HepG2 (cell line): ENCODE data around the gene TP53I3. TPM values are rescaled to one million over a fixed set of nuclear protein-coding genes. Genes with fewer than 3 reads are reported as not detected.

Experiments
- ATAC-seq: fragments of 200-7000 bp; cut with Tn5 transposase; 3 replicates; pipeline ENCODE4 v1.9.1; 2020; ENCODE audit warnings: mild to moderate bottlenecking, moderate library complexity
- BruUV-seq: library from RNA; stranded (reverse); fragments of 400-500 nt; replicated peaks from 2 replicates; lab custom pipeline; 2021; lab: Mats Ljungman, UMichigan
- CTCF ChIA-PET: fragments of 300-600 bp; formaldehyde crosslinking; extraction: SDS; loops from one replicate; lab custom pipeline; 2021; ENCODE audit warnings: low total read pairs, inconsistent platforms, low intra/inter-chr PET ratio; lab: Yijun Ruan, JAX
- POLR2A ChIA-PET: fragments of 350-600 bp; sonication (Branson Sonifier 250); formaldehyde crosslinking; loops from one replicate; lab custom pipeline; 2020; ENCODE audit warnings: antibody characterized with exemption, inconsistent platforms; lab: Yijun Ruan, JAX
- DNase-seq: peaks from one replicate; pipeline ENCODE4 v3.0.0-alpha.2; 2015; ENCODE audit warnings: low spot score
- FAIRE-seq: peaks from 3 replicates; lab custom pipeline; 2011; peaks lifted over from hg19 to GRCh38; lab: Jason Lieb, UNC
- H2AFZ ChIP-seq: one replicate; pipeline ENCODE4 v1.6.1; 2011; ENCODE audit warnings: low read length, inconsistent platforms
- H3K27ac ChIP-seq: fragments of 300-600 bp; 3 replicates; pipeline ENCODE4 v1.8.0; 2011; ENCODE audit warnings: mixed run types, mild to moderate bottlenecking, mixed read lengths, low read length, inconsistent platforms; ENCODE audit not compliant: insufficient read depth; ENCODE audit errors: extremely low read length
- H3K27me3 ChIP-seq, 2 experiments: fragments of 200-600 bp in 1 of 2; 2 replicates in 1 of 2; 3 replicates in 1 of 2; pipeline versions ENCODE4 v1.6.0 to v1.8.0; 2011; ENCODE audit warnings: low read length in 2 of 2, mild to moderate bottlenecking in 2 of 2, moderate library complexity in 2 of 2, inconsistent platforms in 1 of 2; ENCODE audit not compliant: insufficient read depth in 2 of 2, control insufficient read depth in 1 of 2
- H3K36me3 ChIP-seq, 2 experiments: fragments of 200-600 bp in 1 of 2; replicated peaks in 1 of 2; 2 replicates in 1 of 2; 3 replicates in 1 of 2; pipeline versions ENCODE4 v1.5.1 to v1.8.0; 2011; ENCODE audit warnings: low read length in 2 of 2, inconsistent platforms in 1 of 2; ENCODE audit not compliant: insufficient read depth in 2 of 2, control insufficient read depth in 1 of 2
- H3K4me1 ChIP-seq: 2 replicates; pipeline ENCODE4 v1.5.1; 2012; ENCODE audit warnings: low read length, inconsistent platforms; ENCODE audit not compliant: insufficient read depth
- H3K4me2 ChIP-seq: 2 replicates; pipeline ENCODE4 v1.6.0; 2011; ENCODE audit warnings: low read depth, low read length, inconsistent platforms
- H3K4me3 ChIP-seq, 3 experiments: fragments of 200-600 bp in 1 of 3; sonication (generic), shearing (Covaris generic) in 1 of 3; replicated peaks in 1 of 3; 2 replicates each; pipeline ENCODE4 v1.5.1; 2011 to 2016; ENCODE audit warnings: low read length in 3 of 3, inconsistent platforms in 2 of 3, low read depth in 2 of 3, mild to moderate bottlenecking in 2 of 3, control low read depth in 1 of 3, mixed read lengths in 1 of 3; ENCODE audit not compliant: insufficient read depth in 1 of 3
- H3K79me2 ChIP-seq: one replicate; pipeline ENCODE4 v1.6.1; 2011; ENCODE audit warnings: low read length, inconsistent platforms; ENCODE audit not compliant: insufficient read depth
- H3K9ac ChIP-seq: 2 replicates; pipeline ENCODE4 v1.6.0; 2011; ENCODE audit warnings: mild to moderate bottlenecking, low read depth, low read length, inconsistent platforms; ENCODE audit not compliant: insufficient read depth
- H3K9me3 ChIP-seq: 2 replicates; pipeline ENCODE4 v1.5.1; 2012; ENCODE audit warnings: mild to moderate bottlenecking, low read length
- H4K20me1 ChIP-seq: 2 replicates; pipeline ENCODE4 v1.6.0; 2011; ENCODE audit warnings: inconsistent platforms, mild to moderate bottlenecking, low read length, moderate library complexity; ENCODE audit not compliant: insufficient read depth
- KLF15 ChIP-seq: sonication (generic); formaldehyde crosslinking; IDR thresholded peaks from 2 replicates; pipeline ENCODE4 v1.8.1; 2023; ENCODE audit warnings: borderline replicate concordance, mild to moderate bottlenecking, inconsistent platforms, missing genetic modification reagents, mixed read lengths
- KLF16 ChIP-seq, 2 experiments: sonication (generic) in 1 of 2; formaldehyde crosslinking in 1 of 2; IDR thresholded peaks; 2 replicates each; pipeline versions ENCODE4 v1.6.1 to v1.8.0; 2016 to 2023; ENCODE audit warnings: missing genetic modification reagents in 2 of 2, missing compliant biosample characterization in 1 of 2
- NFYB ChIP-seq: sonication (generic); formaldehyde crosslinking; IDR thresholded peaks from 2 replicates; pipeline ENCODE4 v1.4.0; 2020; ENCODE audit warnings: missing genetic modification reagents
- NRL ChIP-seq: sonication (generic); formaldehyde crosslinking; IDR thresholded peaks from 2 replicates; pipeline ENCODE4 v1.5.0; 2020; ENCODE audit warnings: missing genetic modification reagents, mild to moderate bottlenecking, moderate library complexity, borderline replicate concordance
- ZBTB38 ChIP-seq: sonication (generic); formaldehyde crosslinking; IDR thresholded peaks from 2 replicates; pipeline ENCODE4 v1.5.1; 2020; ENCODE audit warnings: mild to moderate bottlenecking, missing genetic modification reagents
- ZMYM3 ChIP-seq: sonication (generic); formaldehyde crosslinking; IDR thresholded peaks from 2 replicates; pipeline ENCODE4 v1.5.1; 2020; ENCODE audit warnings: mild to moderate bottlenecking, missing genetic modification reagents
- ZNF142 ChIP-seq: sonication (generic); formaldehyde crosslinking; IDR thresholded peaks from 2 replicates; pipeline ENCODE4 v1.4.0; 2020; ENCODE audit warnings: missing genetic modification reagents
- ZNF337 ChIP-seq: sonication (generic); formaldehyde crosslinking; IDR thresholded peaks from 2 replicates; pipeline ENCODE4 v1.5.1; 2020; ENCODE audit warnings: missing genetic modification reagents, low read depth, mild to moderate bottlenecking, borderline replicate concordance
- ZNF598 ChIP-seq: sonication (generic); formaldehyde crosslinking; IDR thresholded peaks from 2 replicates; pipeline ENCODE4 v1.5.1; 2020; ENCODE audit warnings: mild to moderate bottlenecking, missing genetic modification reagents, borderline replicate concordance
- ZNF883 ChIP-seq: sonication (generic); formaldehyde crosslinking; IDR thresholded peaks from 2 replicates; pipeline ENCODE4 v1.5.1; 2020; ENCODE audit warnings: mild to moderate bottlenecking, missing genetic modification reagents; ENCODE audit errors: not compliant biosample characterization
- WGBS: methylation state at CpG from one replicate; pipeline ENCODE4 v1.1.6; 2017; ENCODE audit warnings: low lambda C conversion rate; 5-methylcytosine and 5-hydroxymethylcytosine counted together
- in situ Hi-C: cut with HindIII; loops from 2 replicates; pipeline ENCODE4 v1.10.0; 2017; ENCODE audit warnings: low pct_unique_long_range_greater_than_20kb; ENCODE audit not compliant: extremely low pct_ligation_motif_present
- intact Hi-C: fragments of 100-400 bp; cut with micrococcal nuclease; formaldehyde crosslinking; loops from one replicate; pipeline ENCODE4 v1.10.0; 2022; ENCODE audit not compliant: unreplicated experiment
- polyA plus RNA-seq, 8 experiments: library from polyadenylated mRNA; depleted of rRNA in 3 of 8; stranded (reverse) in 7 of 8; unstranded in 1 of 8; fragments of >200 nt; fragmentation: Illumina TruSeq in 4 of 8; extraction: Trizol in 4 of 8; gene quantifications; 2 replicates each; pipeline versions ENCODE4 v1.2.1 to v1.2.3, GENCODE V29; 2011 to 2016; ENCODE audit warnings: low read depth in 4 of 8, missing spikeins in 1 of 8, mixed read lengths in 1 of 8; ENCODE audit not compliant: insufficient read depth in 1 of 8
- total RNA-seq, 5 experiments: library from RNA; depleted of rRNA; stranded (reverse); fragments of >200 nt; fragmentation: Illumina TruSeq; extraction: Trizol; gene quantifications; 2 replicates each; pipeline ENCODE4 v1.2.3, GENCODE V29; 2016; ENCODE audit warnings: low read depth in 1 of 5
- TF ChIP-seq, protein P1 (sequence below): sonication (generic); formaldehyde crosslinking; IDR thresholded peaks from 2 replicates; pipeline ENCODE4 v1.8.0; 2022; ENCODE audit warnings: mild to moderate bottlenecking, missing genetic modification reagents; ENCODE audit not compliant: insufficient replicate concordance
- TF ChIP-seq, protein P2 (sequence below): sonication (generic); formaldehyde crosslinking; conservative IDR thresholded peaks from 2 replicates; pipeline ENCODE4 v1.4.0; 2020; ENCODE audit warnings: missing genetic modification reagents

TP53I3 gene
- total and polyA plus RNA-seq, 2 of the 13 experiments (the other 11 are each of a cell fraction or from before 2014, with no cell fraction given), result 25.0 to 44.1 TPM

DNA sequence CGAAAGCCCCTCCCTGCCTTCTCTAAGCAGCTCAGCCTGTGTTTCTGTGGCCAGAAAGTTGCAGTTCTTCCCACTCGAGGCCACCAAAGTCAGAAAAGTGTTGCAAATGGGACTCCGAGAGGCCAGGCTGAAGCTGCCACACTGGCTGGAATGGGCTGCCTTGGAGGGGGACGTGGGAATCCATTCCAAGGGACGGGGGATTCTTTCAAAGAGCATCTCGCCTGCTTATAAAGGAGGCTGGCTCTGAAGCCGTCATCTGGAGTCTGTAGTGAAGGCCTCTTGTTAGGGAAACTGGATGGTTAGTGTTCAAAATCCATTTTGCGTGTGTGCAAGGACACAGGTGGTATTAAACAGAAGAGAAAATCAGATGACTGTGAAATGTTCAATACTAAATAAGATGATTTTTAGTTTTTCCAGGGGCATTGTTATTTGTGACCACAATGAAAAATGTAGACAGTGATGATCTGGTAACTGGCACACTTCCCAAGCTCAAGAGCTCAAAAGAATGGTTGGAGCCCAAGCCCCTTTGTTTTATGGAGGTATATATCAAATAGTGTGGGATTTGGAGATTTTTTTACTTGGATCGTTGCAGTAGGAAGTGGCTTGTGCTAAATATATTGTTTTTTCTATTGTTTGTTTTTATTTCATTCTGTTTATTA is 39.4 kb upstream of the TP53I3 start:
- Histone ChIP-seq H4K20me1 (no peaks in the 10 kb centered on the region), H3K79me2 (no peaks in the 10 kb centered on the region), H3K27ac (peak overlapping the region; percentile 63), H3K27me3 (no peaks in the 10 kb centered on the region; a peak in 1 of 5 replicates), H3K36me3 (no peaks in the 10 kb centered on the region), H3K4me2 (peak overlapping the region; percentile 99), H2AFZ (peak overlapping the region; percentile 64), H3K9me3 (no peaks in the 10 kb centered on the region), H3K9ac (peak overlapping the region; percentile 74), H3K4me1 (peaks cover 17% of the 10 kb centered on the region), H3K4me3 (peak overlapping the region; percentile 54 to 85 (median 68))
- 30% methylated on average over 9 of the region's 9 CpGs for WGBS
- ChIA-PET CTCF (interaction anchor here (1.2 to 1.7 kb wide), 2 partner anchors 40 kb away, joined by 4 to 7 read pairs; no protein-coding TSS in a partner anchor), POLR2A (interaction anchor here (0.7 to 3.9 kb wide), 6 partner anchors 15 to 197 kb away, joined by 3 to 36 read pairs (median 5); partner anchors contain the start of genes ATAD2B, SF3B6, TP53I3 and WDCP)
- intact Hi-C loops (loop anchor here (1.0 kb wide), 1 partner anchor 40 kb away; the partner anchor contains the start of gene TP53I3), in situ Hi-C loops (no loop called here)
- no TSS peak for BruUV-seq
- FAIRE-seq (no peak), ATAC-seq (peak; percentile 16; the same call in 2 of the 3 replicates), DNase-seq (no peak)
- TF ChIP-seq ZBTB38 (CRISPR knock-in tag), result 0 out of 2 replicates have a peak, but pooled peaks have one; percentile 12
- TF ChIP-seq NRL (CRISPR knock-in tag), result peak; percentile 64; the same call in 1 of the 2 replicates
- TF ChIP-seq, protein P1, sequence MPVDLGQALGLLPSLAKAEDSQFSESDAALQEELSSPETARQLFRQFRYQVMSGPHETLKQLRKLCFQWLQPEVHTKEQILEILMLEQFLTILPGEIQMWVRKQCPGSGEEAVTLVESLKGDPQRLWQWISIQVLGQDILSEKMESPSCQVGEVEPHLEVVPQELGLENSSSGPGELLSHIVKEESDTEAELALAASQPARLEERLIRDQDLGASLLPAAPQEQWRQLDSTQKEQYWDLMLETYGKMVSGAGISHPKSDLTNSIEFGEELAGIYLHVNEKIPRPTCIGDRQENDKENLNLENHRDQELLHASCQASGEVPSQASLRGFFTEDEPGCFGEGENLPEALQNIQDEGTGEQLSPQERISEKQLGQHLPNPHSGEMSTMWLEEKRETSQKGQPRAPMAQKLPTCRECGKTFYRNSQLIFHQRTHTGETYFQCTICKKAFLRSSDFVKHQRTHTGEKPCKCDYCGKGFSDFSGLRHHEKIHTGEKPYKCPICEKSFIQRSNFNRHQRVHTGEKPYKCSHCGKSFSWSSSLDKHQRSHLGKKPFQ (CRISPR knock-in tag), result peak; percentile 39
- peak; percentile 97 for TF ChIP-seq ZNF598 (CRISPR knock-in tag)
- TF ChIP-seq ZNF883 (CRISPR knock-in tag), result peak; percentile 20
- TF ChIP-seq ZNF337 (CRISPR knock-in tag), result 0 out of 2 replicates have a peak, but pooled peaks have one; percentile 17
- TF ChIP-seq ZNF142, result no peak
- peak; percentile 23; the same call in 1 of the 2 replicates for TF ChIP-seq ZMYM3 (CRISPR knock-in tag)
- 0 out of 4 replicates have a peak, but pooled peaks of 1 of the 2 experiments have one; percentile 32 for TF ChIP-seq KLF16 (CRISPR knock-in tag; IDR thresholded peaks at IDR 0.05)
- TF ChIP-seq KLF15 (CRISPR knock-in tag), result peak; percentile 3; the same call in 1 of the 2 replicates
- TF ChIP-seq, protein P2, sequence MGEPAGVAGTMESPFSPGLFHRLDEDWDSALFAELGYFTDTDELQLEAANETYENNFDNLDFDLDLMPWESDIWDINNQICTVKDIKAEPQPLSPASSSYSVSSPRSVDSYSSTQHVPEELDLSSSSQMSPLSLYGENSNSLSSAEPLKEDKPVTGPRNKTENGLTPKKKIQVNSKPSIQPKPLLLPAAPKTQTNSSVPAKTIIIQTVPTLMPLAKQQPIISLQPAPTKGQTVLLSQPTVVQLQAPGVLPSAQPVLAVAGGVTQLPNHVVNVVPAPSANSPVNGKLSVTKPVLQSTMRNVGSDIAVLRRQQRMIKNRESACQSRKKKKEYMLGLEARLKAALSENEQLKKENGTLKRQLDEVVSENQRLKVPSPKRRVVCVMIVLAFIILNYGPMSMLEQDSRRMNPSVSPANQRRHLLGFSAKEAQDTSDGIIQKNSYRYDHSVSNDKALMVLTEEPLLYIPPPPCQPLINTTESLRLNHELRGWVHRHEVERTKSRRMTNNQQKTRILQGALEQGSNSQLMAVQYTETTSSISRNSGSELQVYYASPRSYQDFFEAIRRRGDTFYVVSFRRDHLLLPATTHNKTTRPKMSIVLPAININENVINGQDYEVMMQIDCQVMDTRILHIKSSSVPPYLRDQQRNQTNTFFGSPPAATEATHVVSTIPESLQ (CRISPR knock-in tag), result 0 out of 2 replicates have a peak, but pooled peaks have one; percentile 3
- peak; percentile 31; the same call in 1 of the 2 replicates for TF ChIP-seq NFYB (CRISPR knock-in tag)
